Epithelial cell of proximal tubule (primary cell): ENCODE measurements around the gene ADAMTS9. TPM values are rescaled to one million over a fixed set of nuclear protein-coding genes. Genes with fewer than 3 reads are reported as not detected.
A peak's percentile ranks its signal among the peaks of the same experiment; 100 is the strongest.

Experiments used
- DNase-seq: peaks from one replicate; pipeline ENCODE4 v3.0.0-alpha.2; 2011; ENCODE audit warnings: low read depth
- H3K4me3 ChIP-seq: 2 replicates; pipeline ENCODE4 v1.5.1; 2011; ENCODE audit warnings: low read depth, mild to moderate bottlenecking, low read length
- total RNA-seq: library from RNA; depleted of rRNA; stranded (reverse); fragments of >200 nt; gene quantifications from 2 replicates; pipeline ENCODE4 v1.2.3, GENCODE V29; 2015
- TF ChIP-seq, protein P1 (sequence below): conservative IDR thresholded peaks from 2 replicates; pipeline ENCODE4 v1.5.1; 2012; ENCODE audit warnings: low read depth, mild to moderate bottlenecking, low read length

ADAMTS9 gene
- total RNA-seq, 1 donor from 2014 or later, result 92.7 TPM

DNA sequence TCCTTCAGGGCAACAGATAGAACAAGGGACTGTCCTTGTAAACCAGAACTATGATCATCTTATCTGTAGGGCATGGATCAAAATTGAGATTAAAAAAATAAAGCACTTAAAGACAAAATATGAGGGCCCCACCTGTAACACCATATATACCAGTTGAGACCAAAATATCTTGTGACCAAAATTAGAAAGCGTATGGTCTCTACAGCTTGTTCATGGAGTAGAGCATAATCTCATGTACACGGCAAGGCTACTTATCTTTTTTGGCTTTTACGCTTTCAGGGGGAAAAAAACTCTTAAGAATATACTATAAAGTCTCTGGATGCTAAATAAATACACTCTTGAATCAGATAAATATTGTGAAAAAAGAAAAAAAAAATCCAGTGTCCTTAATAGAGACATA is 49.3 kb downstream of the ADAMTS9 start:
- TF ChIP-seq, protein P1, sequence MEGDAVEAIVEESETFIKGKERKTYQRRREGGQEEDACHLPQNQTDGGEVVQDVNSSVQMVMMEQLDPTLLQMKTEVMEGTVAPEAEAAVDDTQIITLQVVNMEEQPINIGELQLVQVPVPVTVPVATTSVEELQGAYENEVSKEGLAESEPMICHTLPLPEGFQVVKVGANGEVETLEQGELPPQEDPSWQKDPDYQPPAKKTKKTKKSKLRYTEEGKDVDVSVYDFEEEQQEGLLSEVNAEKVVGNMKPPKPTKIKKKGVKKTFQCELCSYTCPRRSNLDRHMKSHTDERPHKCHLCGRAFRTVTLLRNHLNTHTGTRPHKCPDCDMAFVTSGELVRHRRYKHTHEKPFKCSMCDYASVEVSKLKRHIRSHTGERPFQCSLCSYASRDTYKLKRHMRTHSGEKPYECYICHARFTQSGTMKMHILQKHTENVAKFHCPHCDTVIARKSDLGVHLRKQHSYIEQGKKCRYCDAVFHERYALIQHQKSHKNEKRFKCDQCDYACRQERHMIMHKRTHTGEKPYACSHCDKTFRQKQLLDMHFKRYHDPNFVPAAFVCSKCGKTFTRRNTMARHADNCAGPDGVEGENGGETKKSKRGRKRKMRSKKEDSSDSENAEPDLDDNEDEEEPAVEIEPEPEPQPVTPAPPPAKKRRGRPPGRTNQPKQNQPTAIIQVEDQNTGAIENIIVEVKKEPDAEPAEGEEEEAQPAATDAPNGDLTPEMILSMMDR, result no peak
- no peak for DNase-seq
- H3K4me3 ChIP-seq, result no peak overlapping the region

DNA sequence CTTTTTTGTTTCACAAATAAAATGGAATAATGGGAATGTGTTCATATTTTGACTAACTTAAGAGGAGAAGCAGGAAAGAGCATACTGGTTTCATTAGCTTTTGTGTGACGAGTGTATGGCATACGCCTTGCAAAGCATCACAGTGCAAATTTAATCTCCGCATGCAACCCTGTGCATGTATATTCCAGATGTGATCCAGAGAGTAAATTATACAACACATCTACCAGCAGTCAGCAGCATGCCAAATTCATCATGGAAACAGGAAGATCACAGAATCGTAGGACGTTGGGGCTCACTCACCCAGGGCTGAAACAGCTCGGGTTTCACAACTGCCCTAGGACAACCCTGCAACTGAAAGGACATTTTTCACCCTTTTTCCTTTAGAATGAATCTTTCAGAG is 53.4 kb downstream of the ADAMTS9 start:
- TF ChIP-seq, protein P1, result no peak
- no peak for DNase-seq
- no peak overlapping the region for H3K4me3 ChIP-seq

DNA sequence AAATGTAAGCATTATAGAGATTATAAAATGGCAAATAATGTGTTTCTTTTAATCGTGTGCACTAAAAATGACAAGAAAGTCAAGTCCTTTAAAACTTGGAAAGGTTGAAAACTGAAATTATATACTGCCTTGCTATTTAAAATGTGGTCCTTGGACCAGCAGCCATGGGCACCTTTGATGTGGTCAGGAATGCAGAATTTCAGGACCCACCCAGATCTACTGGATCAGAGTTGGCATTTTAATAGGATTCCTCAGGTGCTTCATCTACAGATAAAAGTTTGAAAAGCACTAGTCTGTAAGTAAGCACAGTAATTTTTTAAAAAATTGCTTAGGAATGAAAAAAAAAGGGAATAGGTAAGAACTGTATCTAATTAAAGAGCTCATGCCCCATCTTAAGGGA is 55.8 kb downstream of the ADAMTS9 start:
- no peak for DNase-seq
- TF ChIP-seq, protein P1, result no peak
- no peak overlapping the region for H3K4me3 ChIP-seq

DNA sequence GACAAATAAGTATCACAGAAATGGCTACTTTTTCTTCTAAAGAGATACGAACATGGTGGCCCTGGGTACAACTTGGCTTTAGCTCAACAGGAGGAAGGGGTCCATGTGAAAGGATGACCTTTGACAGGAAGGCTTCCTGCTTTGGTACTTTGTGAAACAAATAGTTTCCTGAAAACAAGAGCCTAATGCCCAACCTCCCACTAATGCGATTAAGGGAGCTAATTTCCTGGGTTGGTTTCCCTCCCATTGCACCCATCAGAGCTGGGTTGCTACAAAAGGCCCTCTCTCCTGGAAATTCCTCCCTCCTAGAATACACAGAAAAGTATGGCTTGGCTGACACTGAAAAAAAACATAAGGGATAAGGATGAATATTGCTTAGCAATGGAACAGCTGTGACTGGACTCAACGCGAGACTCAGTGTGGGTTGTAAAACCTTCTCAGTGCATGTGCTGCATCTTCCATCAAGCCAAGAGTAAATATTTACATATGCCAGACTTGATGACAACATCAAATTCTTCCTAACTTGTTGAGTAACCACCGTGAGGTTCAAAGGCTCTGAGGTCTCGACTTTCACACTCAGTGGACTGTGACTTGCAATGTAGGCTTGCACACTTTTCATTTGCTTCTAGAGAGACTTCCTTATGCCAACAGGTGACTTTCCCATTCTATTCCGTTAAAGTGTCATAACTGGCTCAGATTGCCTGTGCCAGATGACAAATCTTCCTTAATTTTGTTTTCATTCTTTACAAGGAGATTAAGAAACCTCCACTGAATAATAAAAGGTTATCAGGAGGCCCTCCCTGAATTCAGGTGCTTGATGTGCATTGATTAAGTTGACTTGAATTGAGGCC is 60.1 kb downstream of the ADAMTS9 start:
- DNase-seq, result peak; percentile 92
- TF ChIP-seq, protein P1, result no peak

DNA sequence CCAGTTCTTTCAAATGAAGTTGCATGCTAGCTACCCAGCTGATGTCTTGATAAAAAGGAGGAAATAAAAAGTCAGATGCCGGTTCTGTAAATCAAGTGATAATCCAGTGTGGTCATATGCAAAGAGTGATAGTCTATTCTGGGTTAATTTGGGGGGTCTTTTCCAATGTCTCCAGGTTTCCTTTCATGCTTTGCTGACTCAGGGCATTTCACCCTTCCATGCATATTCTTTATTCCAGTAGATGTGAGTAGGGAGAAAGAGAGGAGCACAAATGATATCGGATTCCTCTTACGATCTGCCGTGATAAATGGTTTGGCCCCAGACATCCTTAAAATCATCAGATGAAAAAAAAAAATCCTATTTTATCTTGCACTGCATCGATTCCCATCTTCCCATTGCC is 60.8 kb downstream of the ADAMTS9 start:
- TF ChIP-seq, protein P1, result no peak
- no peak for DNase-seq
- no peak overlapping the region for H3K4me3 ChIP-seq

More for the DNA sequence above, 60.1 kb downstream of the ADAMTS9 start:
- no peak overlapping the region for H3K4me3 ChIP-seq

DNA sequence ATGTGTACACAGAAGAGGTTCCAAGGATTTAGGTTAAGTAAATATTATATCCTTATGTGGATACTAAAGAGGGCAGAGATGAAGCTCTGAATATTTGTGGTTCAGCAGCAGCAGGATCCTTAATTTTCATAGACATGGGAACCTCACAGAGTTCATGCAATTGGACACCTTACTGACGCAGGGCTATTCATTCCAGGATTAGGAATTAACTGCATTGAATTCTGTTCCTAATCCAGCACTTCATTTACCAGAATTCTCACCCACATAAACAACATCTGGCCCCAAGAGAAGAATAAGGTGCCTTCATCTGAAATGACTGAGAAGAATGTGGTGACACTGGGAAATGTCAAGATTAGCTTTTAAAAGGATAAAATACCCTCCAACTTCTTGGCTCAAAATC is 62.4 kb downstream of the ADAMTS9 start:
- TF ChIP-seq, protein P1, result no peak
- no peak overlapping the region for H3K4me3 ChIP-seq
- DNase-seq, result no peak

DNA sequence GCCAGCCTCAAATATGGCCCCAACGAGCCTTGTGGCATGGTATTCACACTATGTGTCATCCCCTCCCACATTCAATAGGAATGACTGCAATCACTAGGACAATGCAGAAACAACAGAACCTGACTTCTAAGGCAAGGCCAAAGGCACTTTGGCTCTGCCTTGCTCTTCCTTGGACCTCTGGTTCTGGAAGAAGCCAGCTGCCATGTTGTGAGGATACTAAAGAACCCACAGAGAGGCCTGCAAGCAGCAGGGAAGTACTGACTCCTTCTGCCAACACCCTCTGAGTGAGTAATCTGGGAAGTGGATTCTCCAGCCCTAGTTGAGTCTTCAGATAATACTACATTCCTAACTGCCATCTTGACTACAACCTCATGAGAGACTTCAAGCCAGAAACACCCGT is 64.7 kb downstream of the ADAMTS9 start:
- TF ChIP-seq, protein P1, result no peak
- DNase-seq, result no peak
- H3K4me3 ChIP-seq, result no peak overlapping the region
